GM18508 (cell line): Measurements from ENCODE around the gene BEND6.

Experiments
- ATAC-seq: cut with Tn5 transposase; IDR thresholded peaks from one replicate; pipeline ENCODE4 v1.9.1; 2021; ENCODE audit warnings: moderate number of reproducible peaks; ENCODE audit not compliant: insufficient read depth, unreplicated experiment

The BEND6 gene

DNA sequence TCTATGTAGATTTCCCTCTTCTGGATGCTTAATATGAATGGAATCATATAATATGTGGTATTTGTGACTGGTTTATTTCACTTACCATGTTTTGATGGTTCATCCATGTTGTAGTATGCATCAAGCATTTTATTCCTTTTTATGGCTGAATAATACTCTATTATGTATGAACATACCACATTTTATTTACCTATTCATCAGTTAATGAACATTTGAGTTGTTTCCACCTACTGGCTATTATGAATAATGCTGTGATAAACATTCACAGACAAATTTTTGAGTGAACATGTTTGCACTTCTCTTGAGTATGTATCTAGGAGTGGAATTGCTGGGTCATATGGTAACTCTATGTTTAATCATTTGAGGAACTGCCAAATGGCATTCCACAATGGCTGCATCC, 120.2 kb downstream of the BEND6 start:
- ATAC-seq, result no peak
